ENCODE data around the gene SMG9. TPM values are rescaled to one million over a fixed set of nuclear protein-coding genes. Genes with fewer than 3 reads are reported as not detected.

The SMG9 gene
- total and polyA plus RNA-seq, 4 donors = 5.4 to 8.9 (median 5.8) TPM

DNA sequence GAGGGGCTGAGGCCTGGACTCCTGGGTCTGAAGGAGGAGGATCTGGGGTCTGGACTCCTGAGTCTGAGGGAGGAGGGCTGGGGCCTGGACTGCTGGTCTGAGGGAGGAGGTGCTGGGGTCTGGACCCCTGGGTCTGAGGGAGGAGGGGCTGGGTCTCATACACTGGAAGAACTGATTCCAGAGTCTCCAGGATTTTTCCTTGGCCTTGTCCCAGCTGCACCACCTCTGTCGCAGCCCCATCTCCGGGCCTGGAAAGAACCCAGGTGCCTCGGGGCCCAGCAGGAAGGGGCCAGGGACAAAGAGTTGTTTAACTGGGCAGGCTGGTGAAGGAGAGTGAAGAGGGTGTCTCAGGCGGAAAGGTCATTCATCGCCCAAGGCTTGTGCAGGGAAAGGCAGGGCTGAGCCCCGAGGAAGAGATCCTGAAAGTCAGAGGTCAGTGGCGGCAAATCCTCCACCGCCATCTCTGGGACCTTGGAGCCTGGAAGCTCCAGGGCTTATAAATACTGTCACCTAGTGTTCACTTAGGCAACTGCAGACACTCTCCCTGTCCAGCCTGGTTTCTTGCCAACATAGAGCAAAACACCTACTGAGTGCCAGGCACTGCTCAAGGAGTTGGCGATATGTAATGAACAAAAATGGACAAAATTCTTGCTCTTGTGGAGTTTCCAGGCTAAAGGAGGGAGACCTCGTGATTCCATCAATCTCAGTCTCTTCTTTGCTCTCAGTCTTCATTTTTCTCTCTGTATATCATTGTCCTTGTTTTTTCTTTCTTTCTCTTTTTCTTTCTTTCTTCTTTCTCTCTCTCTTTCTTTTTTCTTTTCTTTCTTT is 30.4 kb upstream of the SMG9 start:
- H3K36me3 ChIP-seq (ENCODE audit: control insufficient read depth in 4 of 4, insufficient read depth in 3 of 4, low read depth in 1 of 4, low read length in 3 of 4) = no peaks in the 10 kb centered on the region
- H3K9ac ChIP-seq (ENCODE audit: low read depth in 1 of 2, low read length in 2 of 2) = no peak overlapping the region
- H3K27me3 ChIP-seq (ENCODE audit: control insufficient read depth in 4 of 4, insufficient read depth in 4 of 4, low read length in 3 of 4) = no peaks in the 10 kb centered on the region
- DNase-seq (ENCODE audit: low spot score) = no peak
- WGBS = 22% methylated on average over 10 of the region's 10 CpGs
- TF ChIP-seq REST (IDR thresholded peaks at IDR 0.05) = no peak
- TF ChIP-seq, protein P1, sequence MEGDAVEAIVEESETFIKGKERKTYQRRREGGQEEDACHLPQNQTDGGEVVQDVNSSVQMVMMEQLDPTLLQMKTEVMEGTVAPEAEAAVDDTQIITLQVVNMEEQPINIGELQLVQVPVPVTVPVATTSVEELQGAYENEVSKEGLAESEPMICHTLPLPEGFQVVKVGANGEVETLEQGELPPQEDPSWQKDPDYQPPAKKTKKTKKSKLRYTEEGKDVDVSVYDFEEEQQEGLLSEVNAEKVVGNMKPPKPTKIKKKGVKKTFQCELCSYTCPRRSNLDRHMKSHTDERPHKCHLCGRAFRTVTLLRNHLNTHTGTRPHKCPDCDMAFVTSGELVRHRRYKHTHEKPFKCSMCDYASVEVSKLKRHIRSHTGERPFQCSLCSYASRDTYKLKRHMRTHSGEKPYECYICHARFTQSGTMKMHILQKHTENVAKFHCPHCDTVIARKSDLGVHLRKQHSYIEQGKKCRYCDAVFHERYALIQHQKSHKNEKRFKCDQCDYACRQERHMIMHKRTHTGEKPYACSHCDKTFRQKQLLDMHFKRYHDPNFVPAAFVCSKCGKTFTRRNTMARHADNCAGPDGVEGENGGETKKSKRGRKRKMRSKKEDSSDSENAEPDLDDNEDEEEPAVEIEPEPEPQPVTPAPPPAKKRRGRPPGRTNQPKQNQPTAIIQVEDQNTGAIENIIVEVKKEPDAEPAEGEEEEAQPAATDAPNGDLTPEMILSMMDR (IDR thresholded peaks at IDR 0.05; ENCODE audit: low read depth, low read length, missing input control) = peak; percentile 85
- TF ChIP-seq RAD21 (IDR thresholded peaks at IDR 0.05) = peak; percentile 89 to 93
- no peak overlapping the region for H3K4me3 ChIP-seq (ENCODE audit: low read depth in 1 of 3, low read length in 3 of 3)
- no peaks in the 10 kb centered on the region for H3K9me3 ChIP-seq (ENCODE audit: control insufficient read depth in 4 of 4, low read length in 3 of 4)
- H3K4me1 ChIP-seq (ENCODE audit: control insufficient read depth in 4 of 4, insufficient read depth in 4 of 4, low read length in 3 of 4) = no peaks in the 10 kb centered on the region
- no peak overlapping the region for H3K27ac ChIP-seq (ENCODE audit: low read depth in 1 of 2, low read length in 2 of 2)

DNA sequence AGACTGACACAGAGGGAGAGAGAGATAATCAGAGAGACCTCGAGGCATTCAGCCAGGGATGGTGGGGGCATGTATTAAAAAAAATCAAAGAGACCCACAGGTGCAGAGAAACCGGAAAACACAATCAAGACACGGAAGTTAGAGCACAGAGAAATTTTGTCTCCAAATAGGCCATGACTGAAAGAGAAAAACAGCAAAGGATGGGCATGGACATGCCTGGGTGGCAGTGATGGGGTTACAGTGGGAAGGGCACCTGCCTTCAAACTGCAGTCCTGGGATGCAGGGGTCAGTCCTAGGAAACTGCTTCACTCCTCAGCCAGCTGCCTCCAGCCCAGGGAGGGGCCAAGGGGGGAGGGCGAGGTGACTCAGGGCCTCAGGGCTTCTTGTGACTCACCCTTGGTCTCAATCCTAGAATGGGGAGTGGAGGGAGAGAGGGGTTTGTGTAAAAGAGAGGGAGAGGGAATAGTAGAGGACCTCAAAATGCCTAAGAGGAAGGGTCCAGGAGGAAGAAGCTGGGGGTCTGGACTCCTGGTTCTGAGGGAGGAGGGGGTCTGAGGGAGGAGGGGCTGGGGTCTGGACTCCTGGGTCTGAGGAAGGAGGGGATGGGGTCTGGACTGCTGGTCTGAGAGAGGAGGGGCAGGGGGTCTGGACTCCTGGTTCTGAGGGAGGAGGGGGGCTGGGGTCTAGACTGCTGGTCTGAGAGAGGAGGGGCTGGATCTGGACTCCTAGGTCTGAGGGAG is 29.6 kb upstream of the SMG9 start:
- Histone ChIP-seq H3K36me3 (ENCODE audit: control insufficient read depth in 4 of 4, insufficient read depth in 3 of 4, low read depth in 1 of 4, low read length in 3 of 4) (no peaks in the 10 kb centered on the region), H3K4me1 (ENCODE audit: control insufficient read depth in 4 of 4, insufficient read depth in 4 of 4, low read length in 3 of 4) (no peaks in the 10 kb centered on the region), H3K9ac (ENCODE audit: low read depth in 1 of 2, low read length in 2 of 2) (no peak overlapping the region), H3K4me3 (ENCODE audit: low read depth in 1 of 3, low read length in 3 of 3) (no peak overlapping the region), H3K9me3 (ENCODE audit: control insufficient read depth in 4 of 4, low read length in 3 of 4) (no peaks in the 10 kb centered on the region), H3K27ac (ENCODE audit: low read depth in 1 of 2, low read length in 2 of 2) (no peak overlapping the region), H3K27me3 (ENCODE audit: control insufficient read depth in 4 of 4, insufficient read depth in 4 of 4, low read length in 3 of 4) (no peaks in the 10 kb centered on the region)
- TF ChIP-seq YY1 (IDR thresholded peaks at IDR 0.05) (no peak), SP1 (IDR thresholded peaks at IDR 0.05) (no peak), GABPA (IDR thresholded peaks at IDR 0.05 in 1 of 2, conservative IDR thresholded peaks at IDR 0.05 in 1 of 2) (no peak), RXRA (IDR thresholded peaks at IDR 0.05) (no peak), FOXA1 (IDR thresholded peaks at IDR 0.05) (no peak), NR2F2 (IDR thresholded peaks at IDR 0.05) (no peak), ATF3 (IDR thresholded peaks at IDR 0.05) (no peak), REST (IDR thresholded peaks at IDR 0.05) (no peak)
- TF ChIP-seq, protein P1 (IDR thresholded peaks at IDR 0.05; ENCODE audit: low read depth, low read length, missing input control) = no peak
- TF ChIP-seq, protein P2, sequence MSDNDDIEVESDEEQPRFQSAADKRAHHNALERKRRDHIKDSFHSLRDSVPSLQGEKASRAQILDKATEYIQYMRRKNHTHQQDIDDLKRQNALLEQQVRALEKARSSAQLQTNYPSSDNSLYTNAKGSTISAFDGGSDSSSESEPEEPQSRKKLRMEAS (IDR thresholded peaks at IDR 0.05) = no peak
- 65% methylated on average over 4 of the region's 4 CpGs for WGBS
- no peak for DNase-seq (ENCODE audit: low spot score)
